SK-N-SH treated with all-trans-retinoic acid at 6 μM for 48 hours (cell line): ENCODE results near the gene TMBIM6.

Source experiments
- BACH2 ChIP-seq: fragments of 250-450 bp; sonication (Bioruptor Pico); IDR thresholded peaks from 2 replicates; pipeline ENCODE4 v1.9.0; 2021; ENCODE audit warnings: mild to moderate bottlenecking, borderline replicate concordance
- CSDC2 ChIP-seq: fragments of 250-450 bp; sonication (Bioruptor Pico); IDR thresholded peaks from 2 replicates; pipeline ENCODE4 v1.5.0; 2020; ENCODE audit warnings: mild to moderate bottlenecking, moderate library complexity
- ESRRG ChIP-seq: fragments of 250-450 bp; sonication (Bioruptor Pico); IDR thresholded peaks from 2 replicates; pipeline ENCODE4 v1.6.1; 2021; ENCODE audit warnings: mild to moderate bottlenecking
- GLIS3 ChIP-seq: fragments of 250-450 bp; sonication (Bioruptor Pico); IDR thresholded peaks from 2 replicates; pipeline ENCODE4 v1.5.0; 2020; ENCODE audit warnings: mild to moderate bottlenecking, moderate library complexity
- OSR1 ChIP-seq: fragments of 250-450 bp; sonication (Bioruptor Pico); IDR thresholded peaks from 2 replicates; pipeline ENCODE4 v1.8.0; 2022; ENCODE audit warnings: moderate library complexity, mild to moderate bottlenecking, inconsistent platforms
- TCF4 ChIP-seq: fragments of 250-450 bp; sonication (Bioruptor Pico); IDR thresholded peaks from 2 replicates; pipeline ENCODE4 v1.8.0; 2021; ENCODE audit warnings: mild to moderate bottlenecking, moderate library complexity, borderline replicate concordance
- ZC3H10 ChIP-seq: fragments of 250-450 bp; sonication (Bioruptor Pico); IDR thresholded peaks from 2 replicates; pipeline ENCODE4 v1.5.1; 2021; ENCODE audit warnings: mild to moderate bottlenecking, moderate library complexity
- ZFP3 ChIP-seq: fragments of 250-450 bp; sonication (Bioruptor Pico); IDR thresholded peaks from 2 replicates; pipeline ENCODE4 v1.5.0; 2020; ENCODE audit warnings: mild to moderate bottlenecking, moderate library complexity
- ZFP30 ChIP-seq: fragments of 450-650 bp; formaldehyde crosslinking; IDR thresholded peaks from 2 replicates; pipeline ENCODE4 v1.5.0; 2022; ENCODE audit warnings: mild to moderate bottlenecking, moderate library complexity
- ZNF565 ChIP-seq: fragments of 450-650 bp; formaldehyde crosslinking; conservative IDR thresholded peaks from 2 replicates; pipeline ENCODE4 v1.5.0; 2020; ENCODE audit warnings: low read depth, mild to moderate bottlenecking, moderate library complexity

GRCh38 chr12:49811961-49812401 lies 70.6 kb downstream of the TMBIM6 start:
- TF ChIP-seq GLIS3 (CRISPR knock-in tag) (no peak), ZFP30 (no peak), BACH2 (CRISPR knock-in tag) (no peak), ZC3H10 (no peak), TCF4 (CRISPR knock-in tag) (no peak), CSDC2 (CRISPR knock-in tag) (no peak), OSR1 (CRISPR knock-in tag) (no peak), ESRRG (CRISPR knock-in tag) (no peak), ZFP3 (CRISPR knock-in tag) (no peak), ZNF565 (CRISPR knock-in tag) (no peak)
